Activated naive CD4-positive, alpha-beta T cell treated with Interleukin-2 at 50 U/mL for 16 hours (primary cell): ENCODE data around the gene GPR158.

Experiments used
- DNase-seq: peaks from one replicate; pipeline ENCODE4 v3.0.0-alpha.2; 2020

GPR158 gene

GRCh38 chr10:25508112-25508815, 333.5 kb downstream of the GPR158 start:
- DNase-seq: no peak

- DNase-seq: no peak
Observed at GRCh38 chr10:25509151-25509550, 334.4 kb downstream of the GPR158 start.

GRCh38 chr10:25522294-25522693, 347.5 kb downstream of the GPR158 start:
- no peak for DNase-seq

GRCh38 chr10:25522946-25523608, 348.3 kb downstream of the GPR158 start:
- DNase-seq: no peak

GRCh38 chr10:25530306-25530705, 355.5 kb downstream of the GPR158 start:
- no peak for DNase-seq

GRCh38 chr10:25531457-25532061, 356.8 kb downstream of the GPR158 start:
- DNase-seq: no peak

GRCh38 chr10:25532213-25532612, 357.4 kb downstream of the GPR158 start:
- DNase-seq: no peak

- no peak for DNase-seq
Observed at GRCh38 chr10:25536027-25536426, 361.2 kb downstream of the GPR158 start.

- DNase-seq: no peak
Observed at GRCh38 chr10:25547382-25547781, 372.6 kb downstream of the GPR158 start.

GRCh38 chr10:25552283-25552919, 377.6 kb downstream of the GPR158 start:
- DNase-seq: no peak

GRCh38 chr10:25555865-25556264, 381.1 kb downstream of the GPR158 start:
- no peak for DNase-seq

- no peak for DNase-seq
Observed at GRCh38 chr10:25556457-25556856, 381.7 kb downstream of the GPR158 start.

GRCh38 chr10:25557136-25557535, 382.3 kb downstream of the GPR158 start:
- no peak for DNase-seq

GRCh38 chr10:25561758-25562157, 387.0 kb downstream of the GPR158 start:
- DNase-seq: no peak

- DNase-seq: no peak
Observed at GRCh38 chr10:25562547-25562946, 387.7 kb downstream of the GPR158 start.

- no peak for DNase-seq
Observed at GRCh38 chr10:25564351-25564750, 389.6 kb downstream of the GPR158 start.

- no peak for DNase-seq
Observed at GRCh38 chr10:25565570-25565969, 390.8 kb downstream of the GPR158 start.

- DNase-seq: no peak
Observed at GRCh38 chr10:25573316-25573715, 398.5 kb downstream of the GPR158 start.

- DNase-seq: no peak
Observed at GRCh38 chr10:25575343-25575742, 400.5 kb downstream of the GPR158 start.

- DNase-seq: no peak
Observed at GRCh38 chr10:25578061-25578460, 403.3 kb downstream of the GPR158 start.

GRCh38 chr10:25582961-25583360, 408.2 kb downstream of the GPR158 start:
- no peak for DNase-seq

GRCh38 chr10:25600651-25601050, 425.9 kb downstream of the GPR158 start:
- no peak for DNase-seq

- no peak for DNase-seq
Observed at GRCh38 chr10:25604591-25604990, 429.8 kb downstream of the GPR158 start.

GRCh38 chr10:25614652-25615051, 439.9 kb downstream of the GPR158 start:
- DNase-seq: no peak
